IPS DF 4.7 (cell line): ENCODE data around the gene ITGAX.
"Not testable (repeated sequence)": the region's sequence is repeated elsewhere in the genome, so short reads cannot be mapped to it uniquely, and the experiment has no call there.

Source experiments
- DNase-seq: peaks from one replicate; pipeline ENCODE4 v3.0.0-alpha.2; 2013; ENCODE audit warnings: low spot score; ENCODE audit errors: extremely low read depth

The ITGAX gene

GRCh38 chr16:31409433-31409832 is 54.5 kb downstream of the ITGAX start:
- DNase-seq: no peak

DNA sequence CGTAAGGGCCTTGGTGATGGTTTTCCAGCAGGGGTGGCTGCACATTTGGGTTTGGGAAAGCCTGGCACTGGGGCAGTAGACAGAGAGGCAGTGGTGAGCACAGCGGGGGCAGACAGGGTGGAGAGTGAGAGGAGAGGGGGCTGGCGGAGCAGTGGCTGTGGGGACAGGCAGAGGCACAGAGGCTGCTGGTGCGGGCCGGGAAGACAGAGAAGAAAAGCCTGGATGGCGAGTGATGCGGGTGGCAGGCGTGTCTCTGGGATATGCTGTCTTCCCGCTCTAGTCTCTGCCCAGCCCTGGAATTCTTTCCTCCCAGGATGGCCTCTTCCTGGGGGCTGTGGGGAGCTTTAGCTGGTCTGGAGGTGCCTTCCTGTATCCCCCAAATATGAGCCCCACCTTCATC is 55.1 kb downstream of the ITGAX start:
- DNase-seq: no peak

DNA sequence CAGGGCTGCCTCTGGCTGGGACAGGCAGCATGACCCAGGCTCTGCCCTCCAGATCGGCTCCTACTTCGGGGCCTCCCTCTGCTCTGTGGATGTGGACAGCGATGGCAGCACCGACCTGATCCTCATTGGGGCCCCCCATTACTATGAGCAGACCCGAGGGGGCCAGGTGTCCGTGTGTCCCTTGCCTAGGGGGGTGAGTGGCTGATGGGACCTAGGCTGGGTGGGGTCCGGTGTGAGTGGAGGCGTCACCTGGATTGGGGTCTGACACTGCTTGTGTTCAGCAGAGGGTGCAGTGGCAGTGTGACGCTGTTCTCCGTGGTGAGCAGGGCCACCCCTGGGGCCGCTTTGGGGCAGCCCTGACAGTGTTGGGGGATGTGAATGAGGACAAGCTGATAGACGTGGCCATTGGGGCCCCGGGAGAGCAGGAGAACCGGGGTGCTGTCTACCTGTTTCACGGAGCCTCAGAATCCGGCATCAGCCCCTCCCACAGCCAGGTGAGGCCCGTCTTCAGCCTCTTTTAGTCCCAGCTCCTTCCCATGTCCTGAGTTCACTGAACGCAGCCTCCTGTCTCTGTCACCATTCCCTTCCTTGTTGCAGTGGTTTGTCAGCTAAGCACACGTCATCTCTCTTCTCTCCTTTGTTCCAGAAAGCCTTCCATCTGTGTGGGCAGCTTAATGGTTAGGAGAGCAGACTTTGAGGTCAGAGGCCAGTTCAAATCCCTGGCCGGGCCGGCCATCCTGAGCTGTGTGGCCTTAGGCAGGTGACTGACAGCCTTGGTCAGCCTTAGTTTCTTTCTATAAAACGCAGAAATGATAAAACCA is 56.3 kb downstream of the ITGAX start:
- no peak for DNase-seq

- no peak for DNase-seq
Measured at GRCh38 chr16:31412750-31413149, 57.8 kb downstream of the ITGAX start.

GRCh38 chr16:31413381-31413780 is 58.4 kb downstream of the ITGAX start:
- no peak for DNase-seq

- DNase-seq: no peak
Measured at GRCh38 chr16:31413943-31414342, 59.0 kb downstream of the ITGAX start.

DNA sequence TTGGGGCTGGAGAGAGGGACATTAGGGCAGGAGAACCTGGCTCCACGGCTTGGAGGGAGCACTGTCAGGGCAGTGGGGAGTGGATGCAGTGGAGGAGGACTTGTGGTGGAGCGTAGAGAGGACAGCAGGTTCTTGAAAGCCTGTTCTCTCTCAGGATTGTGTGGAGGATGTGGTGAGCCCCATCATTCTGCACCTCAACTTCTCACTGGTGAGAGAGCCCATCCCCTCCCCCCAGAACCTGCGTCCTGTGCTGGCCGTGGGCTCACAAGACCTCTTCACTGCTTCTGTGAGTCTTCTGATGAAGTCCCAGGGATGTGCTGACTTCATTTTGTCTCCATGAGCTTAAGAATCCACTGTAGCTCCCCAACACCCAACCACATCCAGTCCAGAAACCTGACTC is 59.7 kb downstream of the ITGAX start:
- DNase-seq: no peak

- no peak for DNase-seq
Measured at GRCh38 chr16:31416371-31416770, 61.4 kb downstream of the ITGAX start.

GRCh38 chr16:31417036-31417435 is 62.1 kb downstream of the ITGAX start:
- not testable (repeated sequence) for DNase-seq

DNA sequence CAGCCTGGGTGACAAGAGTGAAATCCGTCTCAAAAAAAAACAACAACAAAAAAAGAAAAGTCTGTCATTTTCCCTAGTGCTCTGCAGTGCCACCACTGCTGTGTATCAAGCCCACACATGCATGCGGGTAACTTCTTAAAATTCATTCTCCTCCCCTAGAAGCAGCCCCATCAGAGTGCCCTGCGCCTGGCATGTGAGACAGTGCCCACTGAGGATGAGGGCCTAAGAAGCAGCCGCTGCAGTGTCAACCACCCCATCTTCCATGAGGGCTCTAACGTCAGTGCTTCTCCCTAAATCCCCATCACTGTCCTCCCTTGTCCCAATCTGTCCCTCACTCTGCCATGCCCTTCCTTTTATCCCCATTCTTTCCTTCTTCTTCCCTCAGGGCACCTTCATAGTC is 62.9 kb downstream of the ITGAX start:
- no peak for DNase-seq

DNA sequence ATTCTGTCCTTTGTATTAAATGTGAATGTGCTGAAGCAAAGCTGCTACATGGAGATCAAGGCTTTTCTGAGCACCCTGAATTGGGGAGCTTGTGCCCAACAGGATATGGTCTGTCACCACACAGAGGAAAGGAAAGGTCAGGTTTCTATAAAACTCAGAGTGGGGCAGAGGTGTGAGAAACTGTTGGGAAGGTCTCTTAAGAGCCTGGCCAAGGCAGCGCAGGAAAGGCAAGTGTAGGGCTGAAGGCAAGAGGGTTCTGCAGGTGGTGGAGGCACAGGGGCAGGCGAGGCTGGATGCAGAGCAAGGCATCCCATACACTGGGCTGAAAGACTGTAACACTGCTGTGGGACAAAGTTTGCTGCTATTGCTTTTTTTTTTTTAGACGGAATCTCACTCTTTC is 65.1 kb downstream of the ITGAX start:
- DNase-seq: no peak

- no peak for DNase-seq
Measured at GRCh38 chr16:31421587-31421986, 66.6 kb downstream of the ITGAX start.

DNA sequence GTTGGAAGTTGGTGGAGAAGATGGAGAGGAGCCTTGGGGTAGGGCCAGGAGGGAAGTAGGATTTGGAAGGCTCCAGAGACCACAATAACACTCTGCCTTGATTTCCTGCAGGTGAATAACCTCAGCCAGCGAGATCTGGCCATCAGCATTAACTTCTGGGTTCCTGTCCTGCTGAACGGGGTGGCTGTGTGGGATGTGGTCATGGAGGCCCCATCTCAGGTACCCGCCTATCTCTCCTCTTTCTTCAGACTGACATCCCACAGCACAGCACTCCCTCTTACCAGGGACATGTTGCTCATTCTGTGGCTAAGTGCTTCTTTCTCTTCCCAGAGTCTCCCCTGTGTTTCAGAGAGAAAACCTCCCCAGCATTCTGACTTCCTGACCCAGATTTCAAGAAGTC is 68.3 kb downstream of the ITGAX start:
- DNase-seq: no peak

DNA sequence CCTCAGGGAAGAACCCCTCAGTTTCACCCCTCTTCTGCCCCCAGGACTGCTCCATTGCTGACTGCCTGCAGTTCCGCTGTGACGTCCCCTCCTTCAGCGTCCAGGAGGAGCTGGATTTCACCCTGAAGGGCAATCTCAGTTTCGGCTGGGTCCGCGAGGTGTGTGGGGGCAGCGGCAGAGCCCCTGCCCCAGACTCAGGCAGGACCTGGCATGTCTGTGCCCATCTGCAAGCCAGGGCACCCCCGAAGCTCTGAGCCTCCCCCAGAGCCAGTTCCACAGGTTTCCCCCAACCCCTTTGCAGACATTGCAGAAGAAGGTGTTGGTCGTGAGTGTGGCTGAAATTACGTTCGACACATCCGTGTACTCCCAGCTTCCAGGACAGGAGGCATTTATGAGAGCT is 68.8 kb downstream of the ITGAX start:
- DNase-seq: no peak

- no peak for DNase-seq
Measured at GRCh38 chr16:31427441-31428278, 72.7 kb downstream of the ITGAX start.

- no peak for DNase-seq
Measured at GRCh38 chr16:31428279-31428597, 73.3 kb downstream of the ITGAX start, which contains the start of gene COX6A2. COX6A2 (minus strand) TSS chr16:31428360; CDS start chr16:31428325, 35 bp downstream.

DNA sequence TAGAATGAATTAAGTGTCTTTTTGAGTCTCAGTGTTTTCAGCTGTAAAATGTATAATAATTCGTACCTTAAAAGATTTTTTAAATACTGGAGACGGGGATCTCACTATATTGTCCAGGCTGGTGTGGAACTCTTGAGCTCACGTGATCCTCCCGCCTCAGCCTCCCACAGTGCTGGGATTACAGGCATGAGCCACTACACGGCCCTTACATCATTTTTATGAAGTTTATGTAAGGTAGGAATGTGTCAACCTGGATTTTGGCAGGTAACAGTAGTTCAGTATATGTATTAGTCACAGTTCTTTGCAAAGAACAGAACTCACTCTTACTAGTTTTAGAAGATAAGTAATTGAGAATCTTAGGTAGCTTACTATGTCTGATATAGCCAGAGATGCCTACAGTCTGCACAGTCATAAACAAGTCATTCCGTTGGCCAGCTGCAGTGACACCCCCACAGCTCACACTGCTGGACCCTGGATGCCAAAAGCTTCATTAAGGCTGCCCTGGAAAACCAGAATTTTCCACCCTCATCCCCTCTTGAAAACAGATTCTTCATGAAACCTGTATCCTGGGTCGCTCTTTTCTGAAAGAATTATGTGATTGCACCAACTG is 73.8 kb downstream of the ITGAX start:
- DNase-seq: no peak

- DNase-seq: no peak
Measured at GRCh38 chr16:31429314-31429713, 74.3 kb downstream of the ITGAX start.

DNA sequence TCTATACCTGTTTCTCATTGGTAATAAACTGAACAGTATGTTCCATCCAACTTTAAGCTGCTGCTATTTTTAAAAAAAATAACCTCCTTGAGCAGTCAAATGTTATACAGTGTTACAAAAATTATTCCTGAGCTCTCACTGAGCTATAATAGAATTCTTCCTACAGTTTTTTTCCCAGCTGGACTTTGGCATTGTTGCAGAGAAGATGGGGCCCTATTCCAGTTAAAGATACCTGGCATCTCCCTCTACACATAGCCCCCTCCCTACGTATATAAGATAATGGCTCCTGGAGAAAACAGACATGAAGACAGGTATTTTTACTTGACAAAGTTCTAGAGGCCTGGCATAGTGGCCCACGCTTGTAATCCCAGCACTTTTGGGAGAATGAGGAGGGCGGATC is 74.8 kb downstream of the ITGAX start:
- no peak for DNase-seq

GRCh38 chr16:31430380-31431052 is 75.5 kb downstream of the ITGAX start:
- no peak for DNase-seq
